ENCODE measurements around the gene PCDHAC1.
A peak's percentile ranks its signal among the peaks of the same experiment; 100 is the strongest.

DNA sequence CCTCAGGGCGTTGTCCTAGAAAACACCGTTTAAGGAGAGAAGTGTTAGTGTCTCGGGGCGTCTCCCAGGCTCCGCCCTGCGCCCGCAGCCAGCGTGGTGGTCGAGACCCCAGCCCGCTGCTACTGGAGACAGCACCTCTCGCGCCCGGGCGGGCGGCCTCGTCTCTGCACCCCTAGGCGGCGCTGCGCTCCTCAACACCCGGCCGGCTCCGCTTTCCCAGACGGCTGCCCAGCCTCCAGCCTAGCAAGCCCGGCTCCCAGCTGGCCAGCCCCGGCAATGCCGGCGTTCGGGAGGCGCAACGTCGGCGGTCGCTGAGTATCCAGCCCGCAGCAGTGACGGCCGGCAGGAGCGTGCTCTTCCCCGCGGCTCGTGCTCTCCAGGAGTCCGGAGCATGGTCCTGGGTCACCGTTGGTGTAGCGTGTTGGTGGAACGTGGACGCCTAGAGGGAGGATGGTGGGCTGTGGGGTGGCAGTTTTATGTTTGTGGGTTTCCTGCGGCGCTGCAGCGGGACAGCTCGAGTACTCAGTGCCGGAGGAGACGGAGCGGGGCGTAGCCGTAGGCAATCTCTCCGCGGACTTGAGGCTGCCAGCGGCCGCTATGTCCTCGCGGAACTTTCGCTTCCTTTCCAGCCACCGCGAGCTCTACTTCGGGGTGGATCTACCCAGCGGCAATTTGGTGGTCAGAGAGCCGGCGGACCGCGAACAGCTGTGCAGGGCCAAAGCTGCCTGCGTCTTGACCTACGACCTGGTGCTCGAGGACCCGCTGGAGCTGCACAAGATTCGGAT lies 536 bp downstream of the PCDHAC1 start:
- TF ChIP-seq CTCF (IDR thresholded peaks at IDR 0.05) (peak; percentile 85), EZH2phosphoT487 (IDR thresholded peaks at IDR 0.05) (peak; percentile 49), EZH2 (IDR thresholded peaks at IDR 0.05) (peak; percentile 52)

Data from neural progenitor cell (in vitro differentiated cells).